ENCODE data around the gene KLHL14.

Gene KLHL14, protein sequence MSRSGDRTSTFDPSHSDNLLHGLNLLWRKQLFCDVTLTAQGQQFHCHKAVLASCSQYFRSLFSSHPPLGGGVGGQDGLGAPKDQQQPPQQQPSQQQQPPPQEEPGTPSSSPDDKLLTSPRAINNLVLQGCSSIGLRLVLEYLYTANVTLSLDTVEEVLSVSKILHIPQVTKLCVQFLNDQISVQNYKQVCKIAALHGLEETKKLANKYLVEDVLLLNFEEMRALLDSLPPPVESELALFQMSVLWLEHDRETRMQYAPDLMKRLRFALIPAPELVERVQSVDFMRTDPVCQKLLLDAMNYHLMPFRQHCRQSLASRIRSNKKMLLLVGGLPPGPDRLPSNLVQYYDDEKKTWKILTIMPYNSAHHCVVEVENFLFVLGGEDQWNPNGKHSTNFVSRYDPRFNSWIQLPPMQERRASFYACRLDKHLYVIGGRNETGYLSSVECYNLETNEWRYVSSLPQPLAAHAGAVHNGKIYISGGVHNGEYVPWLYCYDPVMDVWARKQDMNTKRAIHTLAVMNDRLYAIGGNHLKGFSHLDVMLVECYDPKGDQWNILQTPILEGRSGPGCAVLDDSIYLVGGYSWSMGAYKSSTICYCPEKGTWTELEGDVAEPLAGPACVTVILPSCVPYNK

DNA sequence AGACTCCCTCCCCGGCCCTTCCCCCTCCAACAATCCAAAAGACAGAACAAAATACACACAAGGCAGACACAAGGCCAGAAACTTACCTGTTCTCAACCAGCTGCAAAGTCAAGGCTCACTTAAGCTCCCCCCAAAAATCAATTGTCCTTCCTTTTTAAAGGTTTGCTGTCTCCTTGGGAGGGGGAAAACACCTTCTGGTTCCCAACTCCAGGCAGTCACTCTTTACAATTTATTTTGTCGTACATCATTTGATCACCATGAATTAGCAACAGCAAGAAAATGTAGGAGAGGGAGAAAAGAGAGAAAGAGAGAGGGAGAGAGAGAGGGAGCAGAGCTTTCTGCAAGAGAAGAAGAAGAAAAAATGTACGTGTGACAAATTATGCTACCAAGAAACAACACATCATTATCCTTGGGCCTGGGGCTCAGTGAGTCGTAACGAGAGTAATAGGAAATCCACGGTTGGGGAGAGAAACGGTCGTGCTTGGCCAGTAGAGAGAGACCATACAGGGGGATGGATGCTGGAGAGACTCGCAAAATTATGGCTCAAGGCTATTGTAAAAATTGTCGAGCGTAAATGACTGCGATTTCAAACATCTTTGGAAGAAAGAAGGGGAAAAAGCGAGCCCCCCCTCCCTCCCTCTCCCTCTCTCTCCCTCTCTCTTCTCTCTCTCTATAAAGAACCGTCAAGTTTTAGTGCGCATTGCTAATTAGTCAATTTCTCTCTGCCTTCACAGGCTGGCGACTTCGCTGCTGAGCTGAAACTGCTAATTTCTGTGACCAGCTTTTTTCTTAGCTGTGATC, at the start of gene KLHL14:
KLHL14 (minus strand) TSS at position 443 of the 801 bp plus-strand sequence. CDS start 2,432 bp downstream, outside the sequence.
- TF ChIP-seq, protein P1, sequence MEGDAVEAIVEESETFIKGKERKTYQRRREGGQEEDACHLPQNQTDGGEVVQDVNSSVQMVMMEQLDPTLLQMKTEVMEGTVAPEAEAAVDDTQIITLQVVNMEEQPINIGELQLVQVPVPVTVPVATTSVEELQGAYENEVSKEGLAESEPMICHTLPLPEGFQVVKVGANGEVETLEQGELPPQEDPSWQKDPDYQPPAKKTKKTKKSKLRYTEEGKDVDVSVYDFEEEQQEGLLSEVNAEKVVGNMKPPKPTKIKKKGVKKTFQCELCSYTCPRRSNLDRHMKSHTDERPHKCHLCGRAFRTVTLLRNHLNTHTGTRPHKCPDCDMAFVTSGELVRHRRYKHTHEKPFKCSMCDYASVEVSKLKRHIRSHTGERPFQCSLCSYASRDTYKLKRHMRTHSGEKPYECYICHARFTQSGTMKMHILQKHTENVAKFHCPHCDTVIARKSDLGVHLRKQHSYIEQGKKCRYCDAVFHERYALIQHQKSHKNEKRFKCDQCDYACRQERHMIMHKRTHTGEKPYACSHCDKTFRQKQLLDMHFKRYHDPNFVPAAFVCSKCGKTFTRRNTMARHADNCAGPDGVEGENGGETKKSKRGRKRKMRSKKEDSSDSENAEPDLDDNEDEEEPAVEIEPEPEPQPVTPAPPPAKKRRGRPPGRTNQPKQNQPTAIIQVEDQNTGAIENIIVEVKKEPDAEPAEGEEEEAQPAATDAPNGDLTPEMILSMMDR (IDR thresholded peaks at IDR 0.05; ENCODE audit: insufficient read depth, low read depth, low read length, missing control alignments), result no peak
- H3K4me3 ChIP-seq (ENCODE audit: low read length), result no peak within 1 kb of the TSS
- no peak for DNase-seq (ENCODE audit: low read depth)

DNA sequence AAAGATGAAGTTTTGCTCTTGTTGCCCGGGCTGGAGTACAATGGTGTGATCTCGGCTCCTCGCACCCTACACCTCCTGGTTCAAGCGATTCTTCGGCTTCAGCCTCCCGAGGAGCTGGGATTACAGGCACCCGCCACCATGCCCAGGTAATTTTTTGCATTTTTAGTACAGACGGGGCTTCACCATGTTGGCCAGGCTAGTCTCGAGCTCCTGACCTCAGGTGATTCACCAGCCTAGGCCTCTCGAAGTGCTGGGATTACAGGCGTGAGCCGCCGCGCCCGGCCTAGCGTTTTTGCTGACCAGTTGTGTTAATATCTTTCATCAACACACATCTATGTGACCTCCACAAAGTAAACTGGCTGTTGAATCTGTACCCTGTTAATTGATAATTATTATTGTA, 49.4 kb upstream of the KLHL14 start:
- TF ChIP-seq, protein P1 (IDR thresholded peaks at IDR 0.05; ENCODE audit: insufficient read depth, low read depth, low read length, missing control alignments), result no peak
- DNase-seq (ENCODE audit: low read depth), result no peak
- no peak overlapping the region for H3K4me3 ChIP-seq (ENCODE audit: low read length)

DNA sequence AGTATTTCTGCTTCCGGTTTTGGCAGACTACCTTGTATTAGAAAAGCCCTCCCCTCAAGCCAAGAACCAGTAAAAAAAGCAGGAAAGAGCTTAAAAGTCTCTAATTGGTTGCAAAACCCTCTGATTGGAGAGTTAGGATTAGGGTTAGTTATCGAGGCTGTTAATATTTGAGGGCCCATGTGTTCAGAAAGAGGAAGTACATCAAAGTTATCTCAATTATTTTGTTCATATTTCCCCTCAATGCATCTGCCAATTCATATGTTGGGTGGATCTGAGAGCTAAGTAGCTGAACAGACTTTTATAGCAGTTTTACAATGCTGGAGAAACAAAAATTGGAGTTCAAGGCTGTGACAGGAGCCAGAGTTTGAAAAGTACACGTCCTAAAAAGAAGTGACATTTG, 43.1 kb upstream of the KLHL14 start:
- DNase-seq (ENCODE audit: low read depth), result no peak
- TF ChIP-seq, protein P1 (IDR thresholded peaks at IDR 0.05; ENCODE audit: insufficient read depth, low read depth, low read length, missing control alignments), result no peak
- H3K4me3 ChIP-seq (ENCODE audit: low read length), result no peak overlapping the region

DNA sequence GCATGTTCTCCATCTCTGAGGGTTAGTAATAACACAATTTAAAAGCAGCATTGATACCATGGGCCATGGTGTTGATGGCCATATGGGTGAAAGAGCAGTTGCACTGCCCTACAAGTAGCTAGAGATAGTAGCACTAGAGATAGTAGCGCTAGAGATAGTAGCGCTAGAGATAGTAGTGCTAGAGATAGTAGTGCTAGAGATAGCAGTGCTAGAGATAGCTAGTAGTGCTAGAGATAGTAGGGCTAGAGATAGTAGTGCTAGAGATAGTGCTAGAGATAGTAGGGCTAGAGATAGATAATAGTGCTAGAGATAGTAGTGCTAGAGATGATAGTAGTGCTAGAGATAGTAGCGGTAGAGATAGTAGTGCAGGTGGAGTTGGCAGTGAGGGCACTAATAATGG, 39.5 kb upstream of the KLHL14 start:
- no peak overlapping the region for H3K4me3 ChIP-seq (ENCODE audit: low read length)
- DNase-seq (ENCODE audit: low read depth), result no peak
- TF ChIP-seq, protein P1 (IDR thresholded peaks at IDR 0.05; ENCODE audit: insufficient read depth, low read depth, low read length, missing control alignments), result no peak

DNA sequence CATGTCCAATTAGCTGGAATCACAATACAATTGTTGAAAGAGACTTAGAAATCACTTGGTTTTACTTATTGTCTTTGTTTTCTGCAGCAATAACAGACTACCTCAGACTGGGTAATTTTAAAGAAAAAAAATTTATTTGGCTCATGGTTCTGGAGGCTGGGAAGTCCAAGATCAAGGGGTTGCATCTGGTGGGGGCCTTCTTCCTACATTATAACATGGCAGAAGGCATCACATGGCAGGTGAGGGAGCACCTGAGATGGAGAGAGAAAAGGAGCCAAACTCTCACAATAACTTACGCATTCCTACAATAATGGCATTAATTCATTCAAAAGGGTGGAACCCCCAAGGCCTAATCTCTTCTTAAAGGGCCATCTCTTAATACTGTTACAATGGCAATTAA, 37.5 kb upstream of the KLHL14 start:
- no peak overlapping the region for H3K4me3 ChIP-seq (ENCODE audit: low read length)
- no peak for DNase-seq (ENCODE audit: low read depth)
- TF ChIP-seq, protein P1 (IDR thresholded peaks at IDR 0.05; ENCODE audit: insufficient read depth, low read depth, low read length, missing control alignments), result no peak

DNA sequence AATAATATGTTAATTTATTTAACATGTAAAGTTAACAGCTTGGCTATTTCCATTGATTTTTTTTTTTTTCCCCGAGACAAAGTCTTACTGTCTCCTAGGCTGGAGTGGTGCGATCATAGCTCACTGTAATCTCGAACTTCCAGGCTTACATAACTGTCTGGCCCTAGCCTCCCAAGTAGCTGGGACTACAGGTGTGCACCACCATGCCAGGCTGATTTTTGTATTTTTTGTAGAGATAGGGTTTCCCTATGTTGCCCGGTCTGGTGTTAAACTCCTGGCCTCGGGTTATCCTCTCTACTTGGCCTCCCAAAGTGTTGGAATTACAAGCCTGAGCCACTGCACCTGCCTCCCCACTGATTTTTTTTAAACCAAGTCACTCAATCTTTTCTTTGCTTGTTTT, 32.5 kb upstream of the KLHL14 start:
- H3K4me3 ChIP-seq (ENCODE audit: low read length), result no peak overlapping the region
- no peak for DNase-seq (ENCODE audit: low read depth)
- TF ChIP-seq, protein P1 (IDR thresholded peaks at IDR 0.05; ENCODE audit: insufficient read depth, low read depth, low read length, missing control alignments), result no peak
